MM.1S (cell line): ENCODE measurements around the gene DNAJC22.

Experiments
- CTCF ChIP-seq: fragments of 300-600 bp; sonication (generic); IDR thresholded peaks from 2 replicates; pipeline ENCODE4 v1.5.1; 2016; ENCODE audit warnings: antibody characterized with exemption, low read length, mixed read lengths
- EZH2 ChIP-seq: fragments of 300-600 bp; sonication (generic); optimal IDR thresholded peaks from 2 replicates; pipeline ENCODE3; 2017; ENCODE audit warnings: low read depth, mild to moderate bottlenecking, antibody characterized with exemption, low read length, mixed read lengths
- EZH2phosphoT487 ChIP-seq: fragments of 300-600 bp; sonication (generic); IDR thresholded peaks from 2 replicates; pipeline ENCODE4 v1.6.1; 2018; ENCODE audit warnings: antibody characterized with exemption, low read length

GRCh38 chr12:49327887-49328286 is 18.8 kb upstream of the DNAJC22 start:
- no peak for TF ChIP-seq CTCF
- TF ChIP-seq EZH2phosphoT487: no peak
- TF ChIP-seq EZH2: no peak
